ENCODE results near the gene SLC9A1. TPM values are rescaled to one million over a fixed set of nuclear protein-coding genes. Genes with fewer than 3 reads are reported as not detected.

Gene SLC9A1
- total RNA-seq, 1 experiment from 2014 or later: 22.5 TPM

DNA sequence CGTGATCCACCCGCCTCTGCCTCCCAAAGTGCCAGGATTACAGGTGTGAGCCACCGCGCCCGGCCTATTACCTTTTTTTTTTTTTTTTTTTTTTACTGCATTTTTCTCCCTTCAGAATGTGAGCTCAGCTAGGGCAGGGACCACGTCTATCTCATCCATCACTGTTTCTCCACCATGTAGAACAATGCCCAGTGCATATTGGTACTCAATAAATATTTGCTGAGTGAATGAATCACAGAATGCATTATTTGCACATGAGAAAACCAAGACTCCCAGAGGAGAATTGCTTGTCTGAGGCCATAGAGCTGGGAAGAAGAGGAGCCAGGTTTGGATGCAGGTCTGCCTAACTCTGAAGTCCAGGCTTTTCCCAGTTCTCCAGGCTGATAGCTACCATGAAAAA is 8.2 kb upstream of the SLC9A1 start (continued):
- no peak for TF ChIP-seq FOXP1 (CRISPR knock-in tag; IDR thresholded peaks at IDR 0.05; ENCODE audit: borderline replicate concordance)
- TF ChIP-seq ESRRA (CRISPR knock-in tag; IDR thresholded peaks at IDR 0.05; ENCODE audit: borderline replicate concordance): no peak
- no peak for TF ChIP-seq IRF2 (CRISPR knock-in tag; IDR thresholded peaks at IDR 0.05; ENCODE audit: borderline replicate concordance, low read depth)
- TF ChIP-seq, protein P1, sequence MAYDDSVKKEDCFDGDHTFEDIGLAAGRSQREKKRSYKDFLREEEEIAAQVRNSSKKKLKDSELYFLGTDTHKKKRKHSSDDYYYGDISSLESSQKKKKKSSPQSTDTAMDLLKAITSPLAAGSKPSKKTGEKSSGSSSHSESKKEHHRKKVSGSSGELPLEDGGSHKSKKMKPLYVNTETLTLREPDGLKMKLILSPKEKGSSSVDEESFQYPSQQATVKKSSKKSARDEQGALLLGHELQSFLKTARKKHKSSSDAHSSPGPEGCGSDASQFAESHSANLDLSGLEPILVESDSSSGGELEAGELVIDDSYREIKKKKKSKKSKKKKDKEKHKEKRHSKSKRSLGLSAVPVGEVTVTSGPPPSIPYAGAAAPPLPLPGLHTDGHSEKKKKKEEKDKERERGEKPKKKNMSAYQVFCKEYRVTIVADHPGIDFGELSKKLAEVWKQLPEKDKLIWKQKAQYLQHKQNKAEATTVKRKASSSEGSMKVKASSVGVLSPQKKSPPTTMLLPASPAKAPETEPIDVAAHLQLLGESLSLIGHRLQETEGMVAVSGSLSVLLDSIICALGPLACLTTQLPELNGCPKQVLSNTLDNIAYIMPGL (CRISPR knock-in tag; IDR thresholded peaks at IDR 0.05): no peak

DNA sequence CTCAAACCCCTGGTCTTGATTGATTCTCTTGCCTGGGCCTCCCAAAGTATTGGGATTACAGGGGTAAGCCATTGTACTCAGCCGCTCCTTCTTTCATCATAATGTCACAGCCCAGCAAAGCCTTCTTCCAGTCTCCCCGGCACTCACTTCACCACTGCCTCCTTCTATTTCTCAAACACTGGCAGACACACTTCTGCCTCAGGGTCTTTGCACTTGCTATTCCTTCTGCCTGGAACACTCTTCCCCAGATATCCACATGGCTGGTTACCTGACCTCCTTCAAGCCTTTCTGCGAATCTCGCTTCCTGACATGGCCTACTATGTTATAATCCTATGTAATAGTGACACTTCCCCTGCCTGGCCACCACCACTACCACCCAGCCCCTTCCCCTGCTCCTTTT is 7.2 kb upstream of the SLC9A1 start:
- ATAC-seq (no peak), DNase-seq (ENCODE audit: low spot score) (no peak)
- H3K27me3 Mint-ChIP-seq (ENCODE audit: low read depth): no peaks in the 10 kb centered on the region
- CTCF ChIA-PET: no interaction called here
- H3K4me1 Mint-ChIP-seq: no peaks in the 10 kb centered on the region
- H3K4me3 Mint-ChIP-seq: no peak overlapping the region
- POLR2A ChIA-PET: no interaction called here
- no peaks in the 10 kb centered on the region for H3K36me3 Mint-ChIP-seq
- no peaks in the 10 kb centered on the region for H3K9me3 Mint-ChIP-seq
- no peak overlapping the region for H3K27ac Mint-ChIP-seq
- no peak for TF ChIP-seq ESRRA (CRISPR knock-in tag; IDR thresholded peaks at IDR 0.05; ENCODE audit: borderline replicate concordance)
- TF ChIP-seq, protein P2, sequence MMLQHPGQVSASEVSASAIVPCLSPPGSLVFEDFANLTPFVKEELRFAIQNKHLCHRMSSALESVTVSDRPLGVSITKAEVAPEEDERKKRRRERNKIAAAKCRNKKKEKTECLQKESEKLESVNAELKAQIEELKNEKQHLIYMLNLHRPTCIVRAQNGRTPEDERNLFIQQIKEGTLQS (CRISPR knock-in tag; conservative IDR thresholded peaks at IDR 0.05): no peak
- no peak for TF ChIP-seq FOXK1 (CRISPR knock-in tag; IDR thresholded peaks at IDR 0.05)
- no peak for TF ChIP-seq SMAD4 (CRISPR knock-in tag; IDR thresholded peaks at IDR 0.05)
- TF ChIP-seq, protein P3, sequence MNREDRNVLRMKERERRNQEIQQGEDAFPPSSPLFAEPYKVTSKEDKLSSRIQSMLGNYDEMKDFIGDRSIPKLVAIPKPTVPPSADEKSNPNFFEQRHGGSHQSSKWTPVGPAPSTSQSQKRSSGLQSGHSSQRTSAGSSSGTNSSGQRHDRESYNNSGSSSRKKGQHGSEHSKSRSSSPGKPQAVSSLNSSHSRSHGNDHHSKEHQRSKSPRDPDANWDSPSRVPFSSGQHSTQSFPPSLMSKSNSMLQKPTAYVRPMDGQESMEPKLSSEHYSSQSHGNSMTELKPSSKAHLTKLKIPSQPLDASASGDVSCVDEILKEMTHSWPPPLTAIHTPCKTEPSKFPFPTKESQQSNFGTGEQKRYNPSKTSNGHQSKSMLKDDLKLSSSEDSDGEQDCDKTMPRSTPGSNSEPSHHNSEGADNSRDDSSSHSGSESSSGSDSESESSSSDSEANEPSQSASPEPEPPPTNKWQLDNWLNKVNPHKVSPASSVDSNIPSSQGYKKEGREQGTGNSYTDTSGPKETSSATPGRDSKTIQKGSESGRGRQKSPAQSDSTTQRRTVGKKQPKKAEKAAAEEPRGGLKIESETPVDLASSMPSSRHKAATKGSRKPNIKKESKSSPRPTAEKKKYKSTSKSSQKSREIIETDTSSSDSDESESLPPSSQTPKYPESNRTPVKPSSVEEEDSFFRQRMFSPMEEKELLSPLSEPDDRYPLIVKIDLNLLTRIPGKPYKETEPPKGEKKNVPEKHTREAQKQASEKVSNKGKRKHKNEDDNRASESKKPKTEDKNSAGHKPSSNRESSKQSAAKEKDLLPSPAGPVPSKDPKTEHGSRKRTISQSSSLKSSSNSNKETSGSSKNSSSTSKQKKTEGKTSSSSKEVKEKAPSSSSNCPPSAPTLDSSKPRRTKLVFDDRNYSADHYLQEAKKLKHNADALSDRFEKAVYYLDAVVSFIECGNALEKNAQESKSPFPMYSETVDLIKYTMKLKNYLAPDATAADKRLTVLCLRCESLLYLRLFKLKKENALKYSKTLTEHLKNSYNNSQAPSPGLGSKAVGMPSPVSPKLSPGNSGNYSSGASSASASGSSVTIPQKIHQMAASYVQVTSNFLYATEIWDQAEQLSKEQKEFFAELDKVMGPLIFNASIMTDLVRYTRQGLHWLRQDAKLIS (CRISPR knock-in tag; IDR thresholded peaks at IDR 0.05; ENCODE audit: borderline replicate concordance): no peak
- TF ChIP-seq, protein P4, sequence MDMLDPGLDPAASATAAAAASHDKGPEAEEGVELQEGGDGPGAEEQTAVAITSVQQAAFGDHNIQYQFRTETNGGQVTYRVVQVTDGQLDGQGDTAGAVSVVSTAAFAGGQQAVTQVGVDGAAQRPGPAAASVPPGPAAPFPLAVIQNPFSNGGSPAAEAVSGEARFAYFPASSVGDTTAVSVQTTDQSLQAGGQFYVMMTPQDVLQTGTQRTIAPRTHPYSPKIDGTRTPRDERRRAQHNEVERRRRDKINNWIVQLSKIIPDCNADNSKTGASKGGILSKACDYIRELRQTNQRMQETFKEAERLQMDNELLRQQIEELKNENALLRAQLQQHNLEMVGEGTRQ (CRISPR knock-in tag; IDR thresholded peaks at IDR 0.05): no peak
- no peak for TF ChIP-seq EMX1 (CRISPR knock-in tag; IDR thresholded peaks at IDR 0.05)
- no peak for TF ChIP-seq SMAD3 (CRISPR knock-in tag; IDR thresholded peaks at IDR 0.05; ENCODE audit: borderline replicate concordance)
- TF ChIP-seq RORB (CRISPR knock-in tag; IDR thresholded peaks at IDR 0.05): no peak
- TF ChIP-seq, protein P5, sequence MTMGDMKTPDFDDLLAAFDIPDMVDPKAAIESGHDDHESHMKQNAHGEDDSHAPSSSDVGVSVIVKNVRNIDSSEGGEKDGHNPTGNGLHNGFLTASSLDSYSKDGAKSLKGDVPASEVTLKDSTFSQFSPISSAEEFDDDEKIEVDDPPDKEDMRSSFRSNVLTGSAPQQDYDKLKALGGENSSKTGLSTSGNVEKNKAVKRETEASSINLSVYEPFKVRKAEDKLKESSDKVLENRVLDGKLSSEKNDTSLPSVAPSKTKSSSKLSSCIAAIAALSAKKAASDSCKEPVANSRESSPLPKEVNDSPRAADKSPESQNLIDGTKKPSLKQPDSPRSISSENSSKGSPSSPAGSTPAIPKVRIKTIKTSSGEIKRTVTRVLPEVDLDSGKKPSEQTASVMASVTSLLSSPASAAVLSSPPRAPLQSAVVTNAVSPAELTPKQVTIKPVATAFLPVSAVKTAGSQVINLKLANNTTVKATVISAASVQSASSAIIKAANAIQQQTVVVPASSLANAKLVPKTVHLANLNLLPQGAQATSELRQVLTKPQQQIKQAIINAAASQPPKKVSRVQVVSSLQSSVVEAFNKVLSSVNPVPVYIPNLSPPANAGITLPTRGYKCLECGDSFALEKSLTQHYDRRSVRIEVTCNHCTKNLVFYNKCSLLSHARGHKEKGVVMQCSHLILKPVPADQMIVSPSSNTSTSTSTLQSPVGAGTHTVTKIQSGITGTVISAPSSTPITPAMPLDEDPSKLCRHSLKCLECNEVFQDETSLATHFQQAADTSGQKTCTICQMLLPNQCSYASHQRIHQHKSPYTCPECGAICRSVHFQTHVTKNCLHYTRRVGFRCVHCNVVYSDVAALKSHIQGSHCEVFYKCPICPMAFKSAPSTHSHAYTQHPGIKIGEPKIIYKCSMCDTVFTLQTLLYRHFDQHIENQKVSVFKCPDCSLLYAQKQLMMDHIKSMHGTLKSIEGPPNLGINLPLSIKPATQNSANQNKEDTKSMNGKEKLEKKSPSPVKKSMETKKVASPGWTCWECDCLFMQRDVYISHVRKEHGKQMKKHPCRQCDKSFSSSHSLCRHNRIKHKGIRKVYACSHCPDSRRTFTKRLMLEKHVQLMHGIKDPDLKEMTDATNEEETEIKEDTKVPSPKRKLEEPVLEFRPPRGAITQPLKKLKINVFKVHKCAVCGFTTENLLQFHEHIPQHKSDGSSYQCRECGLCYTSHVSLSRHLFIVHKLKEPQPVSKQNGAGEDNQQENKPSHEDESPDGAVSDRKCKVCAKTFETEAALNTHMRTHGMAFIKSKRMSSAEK (CRISPR knock-in tag; IDR thresholded peaks at IDR 0.05; ENCODE audit: borderline replicate concordance): no peak
- TF ChIP-seq OVOL2 (CRISPR knock-in tag; IDR thresholded peaks at IDR 0.05; ENCODE audit: borderline replicate concordance): no peak
- no peak for TF ChIP-seq ZNF423 (CRISPR knock-in tag; IDR thresholded peaks at IDR 0.05)
- no peak for TF ChIP-seq ZNF138 (CRISPR knock-in tag; conservative IDR thresholded peaks at IDR 0.05)
- TF ChIP-seq, protein P6, sequence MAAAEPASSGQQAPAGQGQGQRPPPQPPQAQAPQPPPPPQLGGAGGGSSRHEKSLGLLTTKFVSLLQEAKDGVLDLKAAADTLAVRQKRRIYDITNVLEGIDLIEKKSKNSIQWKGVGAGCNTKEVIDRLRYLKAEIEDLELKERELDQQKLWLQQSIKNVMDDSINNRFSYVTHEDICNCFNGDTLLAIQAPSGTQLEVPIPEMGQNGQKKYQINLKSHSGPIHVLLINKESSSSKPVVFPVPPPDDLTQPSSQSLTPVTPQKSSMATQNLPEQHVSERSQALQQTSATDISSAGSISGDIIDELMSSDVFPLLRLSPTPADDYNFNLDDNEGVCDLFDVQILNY (CRISPR knock-in tag; IDR thresholded peaks at IDR 0.05): no peak
- TF ChIP-seq, protein P7, sequence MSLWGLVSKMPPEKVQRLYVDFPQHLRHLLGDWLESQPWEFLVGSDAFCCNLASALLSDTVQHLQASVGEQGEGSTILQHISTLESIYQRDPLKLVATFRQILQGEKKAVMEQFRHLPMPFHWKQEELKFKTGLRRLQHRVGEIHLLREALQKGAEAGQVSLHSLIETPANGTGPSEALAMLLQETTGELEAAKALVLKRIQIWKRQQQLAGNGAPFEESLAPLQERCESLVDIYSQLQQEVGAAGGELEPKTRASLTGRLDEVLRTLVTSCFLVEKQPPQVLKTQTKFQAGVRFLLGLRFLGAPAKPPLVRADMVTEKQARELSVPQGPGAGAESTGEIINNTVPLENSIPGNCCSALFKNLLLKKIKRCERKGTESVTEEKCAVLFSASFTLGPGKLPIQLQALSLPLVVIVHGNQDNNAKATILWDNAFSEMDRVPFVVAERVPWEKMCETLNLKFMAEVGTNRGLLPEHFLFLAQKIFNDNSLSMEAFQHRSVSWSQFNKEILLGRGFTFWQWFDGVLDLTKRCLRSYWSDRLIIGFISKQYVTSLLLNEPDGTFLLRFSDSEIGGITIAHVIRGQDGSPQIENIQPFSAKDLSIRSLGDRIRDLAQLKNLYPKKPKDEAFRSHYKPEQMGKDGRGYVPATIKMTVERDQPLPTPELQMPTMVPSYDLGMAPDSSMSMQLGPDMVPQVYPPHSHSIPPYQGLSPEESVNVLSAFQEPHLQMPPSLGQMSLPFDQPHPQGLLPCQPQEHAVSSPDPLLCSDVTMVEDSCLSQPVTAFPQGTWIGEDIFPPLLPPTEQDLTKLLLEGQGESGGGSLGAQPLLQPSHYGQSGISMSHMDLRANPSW (CRISPR knock-in tag; conservative IDR thresholded peaks at IDR 0.05; ENCODE audit: low read depth): no peak
